Measurements from ENCODE around the gene ARHGAP32.

- TF ChIP-seq CTCF (IDR thresholded peaks at IDR 0.05), result no peak
- TF ChIP-seq POLR2A (IDR thresholded peaks at IDR 0.05), result no peak
Measured at GRCh38 chr11:129021295-129021694, 170.8 kb downstream of the ARHGAP32 start.

Measured in heart left ventricle (tissue), 13 donors.